Skeletal muscle cell (primary cell): ENCODE results near the gene UGT8.
"Not testable (repeated sequence)": the region's sequence is repeated elsewhere in the genome, so short reads cannot be mapped to it uniquely, and the experiment has no call there.

Experiments
- DNase-seq: peaks from one replicate; pipeline ENCODE4 v3.0.0-alpha.2; 2010; ENCODE audit warnings: low read depth
- H3K4me3 ChIP-seq: 2 replicates; pipeline ENCODE4 v1.5.1; 2011; ENCODE audit warnings: low read depth, mild to moderate bottlenecking, control low read depth, low read length, moderate library complexity

Gene UGT8

DNA sequence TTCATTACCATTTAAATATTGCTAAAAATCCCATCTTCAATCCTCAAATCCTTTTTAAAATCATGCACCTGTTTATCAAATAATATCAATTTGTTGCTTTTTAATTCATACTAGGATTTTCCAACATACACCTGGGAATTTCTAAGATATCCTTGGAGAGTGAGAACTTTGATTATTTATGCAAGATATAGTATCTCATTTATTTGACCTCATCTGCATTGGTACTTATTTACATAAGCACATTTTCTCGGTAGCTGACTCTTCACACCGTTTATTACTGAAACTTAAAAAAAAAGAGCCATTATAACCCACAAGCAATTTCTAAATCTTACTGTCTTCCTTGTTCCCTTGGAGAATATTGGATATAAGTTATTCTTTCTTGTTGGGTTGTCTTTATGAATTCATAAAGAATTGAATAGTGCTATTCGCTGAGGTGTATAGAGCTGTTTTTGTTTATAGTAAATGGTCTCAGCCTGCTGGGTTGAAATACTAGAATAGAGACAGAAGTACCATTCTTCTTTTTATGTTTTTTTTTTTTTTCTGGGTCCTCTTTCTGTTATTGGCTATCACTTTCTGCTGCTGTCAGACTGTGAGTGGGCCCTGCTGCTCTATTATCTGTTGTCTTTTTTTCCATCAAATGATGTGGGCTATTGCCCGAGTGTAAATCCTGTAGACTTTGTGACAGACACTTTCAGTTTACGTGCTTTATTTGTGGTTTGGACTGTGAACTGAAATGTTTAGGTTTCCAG, 2.9 kb downstream of the UGT8 start:
- no peak overlapping the region for H3K4me3 ChIP-seq
- no peak for DNase-seq

GRCh38 chr4:114603497-114603896, 4.9 kb downstream of the UGT8 start:
- H3K4me3 ChIP-seq, result no peak overlapping the region
- no peak for DNase-seq

- no peak for DNase-seq
Observed at GRCh38 chr4:114606245-114606644, 7.6 kb downstream of the UGT8 start.

DNA sequence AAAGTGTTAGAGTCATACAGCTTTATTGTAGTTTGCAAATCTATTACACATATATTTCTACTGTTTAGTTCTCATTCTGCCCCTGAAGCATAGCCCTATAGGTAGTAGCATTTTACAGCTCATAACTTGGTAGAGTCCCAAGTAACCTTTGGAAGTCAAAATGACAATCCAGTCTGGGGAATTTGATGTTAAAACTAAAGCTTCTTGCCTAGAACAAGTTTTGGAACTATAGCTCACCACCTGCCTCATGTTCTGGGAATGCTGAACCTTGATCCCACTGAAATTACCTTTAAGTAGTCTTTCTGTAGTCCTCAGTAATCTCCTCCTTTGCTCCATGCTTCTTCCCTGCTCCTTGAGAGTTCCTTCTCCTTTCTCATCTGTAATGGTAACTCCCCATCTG, 8.4 kb downstream of the UGT8 start:
- no peak overlapping the region for H3K4me3 ChIP-seq
- DNase-seq, result no peak

More at GRCh38 chr4:114606245-114606644, 7.6 kb downstream of the UGT8 start:
- H3K4me3 ChIP-seq, result no peak overlapping the region

GRCh38 chr4:114613560-114613959, 15.0 kb downstream of the UGT8 start:
- H3K4me3 ChIP-seq, result no peak overlapping the region
- no peak for DNase-seq

DNA sequence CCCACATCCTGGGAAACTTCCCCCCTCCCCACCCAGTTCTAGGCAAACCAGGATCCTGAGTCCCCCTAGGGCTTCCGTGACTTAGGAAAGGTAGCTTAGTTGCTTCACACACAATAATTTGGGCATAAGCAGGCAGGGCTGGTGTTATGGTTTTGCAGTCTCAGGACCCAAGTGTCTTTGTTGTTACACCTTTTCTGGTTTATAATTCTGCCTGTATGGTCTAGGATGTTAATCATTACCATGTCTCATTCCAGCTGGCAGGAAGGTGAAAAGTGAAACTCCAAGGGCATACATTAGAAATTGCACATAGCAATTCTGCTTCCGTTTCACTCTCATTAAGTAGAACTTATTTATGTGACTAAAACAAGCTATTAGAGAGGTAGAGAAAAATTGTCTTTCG, 16.8 kb downstream of the UGT8 start:
- H3K4me3 ChIP-seq, result no peak overlapping the region

DNA sequence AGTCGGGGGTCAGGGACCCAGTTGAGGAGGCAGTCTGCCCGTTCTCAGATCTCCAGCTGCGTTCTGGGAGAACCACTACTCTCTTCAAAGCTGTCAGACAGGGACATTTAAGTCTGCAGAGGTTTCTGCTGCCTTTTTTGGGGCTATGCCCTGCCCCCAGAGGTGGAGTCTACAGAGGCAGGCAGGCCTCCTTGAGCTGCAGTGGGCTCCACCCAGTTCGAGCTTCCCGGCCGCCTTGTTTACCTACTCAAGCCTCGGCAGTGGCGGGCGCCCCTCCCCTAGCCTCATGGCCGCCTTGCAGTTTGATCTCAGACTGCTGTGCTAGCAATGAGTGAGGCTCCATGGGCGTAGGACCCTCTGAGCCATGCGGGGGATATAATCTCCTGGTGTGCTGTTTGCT, 17.4 kb downstream of the UGT8 start:
- H3K4me3 ChIP-seq, DNase-seq: not testable (repeated sequence)

More for the DNA sequence above, 16.8 kb downstream of the UGT8 start:
- no peak for DNase-seq

DNA sequence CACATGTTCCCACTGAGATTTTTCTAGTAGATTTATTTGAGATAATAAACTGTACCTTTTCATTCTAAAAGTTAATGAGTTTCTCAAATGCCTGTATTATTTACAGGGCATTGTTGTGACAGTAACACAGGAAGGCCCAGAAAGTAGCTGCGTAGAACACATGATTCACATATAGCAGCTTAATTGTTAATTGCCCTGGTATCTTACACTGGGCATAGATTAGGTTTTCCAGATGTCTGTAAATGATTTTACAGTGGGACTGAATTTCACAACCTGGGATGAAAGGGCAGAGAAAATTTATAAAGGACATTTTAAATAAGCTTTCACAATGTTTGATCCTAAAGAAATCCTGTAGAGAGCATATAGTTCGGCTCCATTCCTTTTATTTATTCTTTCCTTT, 27.6 kb downstream of the UGT8 start:
- DNase-seq, result no peak
- H3K4me3 ChIP-seq, result no peak overlapping the region

- no peak for DNase-seq
- no peak overlapping the region for H3K4me3 ChIP-seq
Observed at GRCh38 chr4:114636192-114636935, 37.8 kb downstream of the UGT8 start.

GRCh38 chr4:114642173-114642780, 43.7 kb downstream of the UGT8 start:
- DNase-seq, result no peak
- no peak overlapping the region for H3K4me3 ChIP-seq

GRCh38 chr4:114649908-114650307, 51.3 kb downstream of the UGT8 start:
- DNase-seq, result no peak
- no peak overlapping the region for H3K4me3 ChIP-seq

DNA sequence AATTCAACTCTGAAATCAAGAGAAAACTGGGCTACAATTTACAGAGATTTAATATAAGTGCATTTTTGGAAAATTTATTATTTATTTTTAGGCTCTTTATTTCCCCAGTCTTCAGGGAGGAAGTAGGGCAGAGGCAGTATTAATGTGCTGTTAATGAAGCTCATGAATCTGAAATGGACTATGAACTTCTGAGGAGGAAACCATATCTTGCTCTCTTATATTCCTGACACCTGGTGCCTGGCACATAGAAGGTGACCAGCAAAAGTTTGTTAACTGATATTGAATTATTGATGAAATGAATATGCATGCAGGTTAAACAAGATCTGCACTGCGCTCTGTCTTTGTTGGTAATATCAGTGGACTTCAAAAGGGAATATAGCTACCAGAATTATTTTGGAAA, 55.1 kb downstream of the UGT8 start:
- DNase-seq, result no peak

DNA sequence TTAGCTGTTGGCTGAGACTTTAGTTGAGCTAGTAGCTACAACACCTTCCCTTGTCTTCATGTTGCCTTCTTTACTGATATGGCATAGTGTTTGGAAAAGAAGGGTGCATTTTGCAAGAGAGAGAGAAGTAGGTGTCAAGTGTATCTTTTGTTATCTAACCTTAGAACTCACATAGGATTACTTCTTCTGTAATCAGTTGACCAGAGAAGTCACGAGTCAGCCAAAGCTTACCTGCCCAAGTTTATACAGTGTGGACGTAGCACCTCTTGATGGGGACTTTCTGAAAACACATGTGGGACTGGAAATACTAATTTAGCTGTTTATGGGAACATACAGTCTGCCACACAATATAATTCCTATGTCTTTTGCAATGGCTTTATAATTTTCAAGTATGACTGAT, 56.0 kb downstream of the UGT8 start:
- no peak for DNase-seq

More for the DNA sequence above, 55.1 kb downstream of the UGT8 start:
- no peak overlapping the region for H3K4me3 ChIP-seq

GRCh38 chr4:114658179-114658578, 59.6 kb downstream of the UGT8 start:
- no peak for DNase-seq
- no peak overlapping the region for H3K4me3 ChIP-seq

More for the DNA sequence above, 56.0 kb downstream of the UGT8 start:
- no peak overlapping the region for H3K4me3 ChIP-seq

GRCh38 chr4:114658776-114659175, 60.2 kb downstream of the UGT8 start:
- no peak for DNase-seq
- H3K4me3 ChIP-seq, result no peak overlapping the region

- peak; percentile 24 for DNase-seq
- H3K4me3 ChIP-seq, result no peak overlapping the region
Observed at GRCh38 chr4:114659386-114660008, 60.9 kb downstream of the UGT8 start.

- H3K4me3 ChIP-seq, result no peak overlapping the region
- no peak for DNase-seq
Observed at GRCh38 chr4:114663083-114663482, 64.5 kb downstream of the UGT8 start.

- H3K4me3 ChIP-seq, result no peak overlapping the region
- no peak for DNase-seq
Observed at GRCh38 chr4:114668577-114668976, 70.0 kb downstream of the UGT8 start.

- H3K4me3 ChIP-seq, DNase-seq: not testable (repeated sequence)
Observed at GRCh38 chr4:114670733-114671132, 72.1 kb downstream of the UGT8 start.

- no peak for DNase-seq
- no peak overlapping the region for H3K4me3 ChIP-seq
Observed at GRCh38 chr4:114673306-114673705, 74.7 kb downstream of the UGT8 start.
